GM18909 (cell line): ENCODE measurements around the gene BCR.
"Not testable (repeated sequence)": the region's sequence is repeated elsewhere in the genome, so short reads cannot be mapped to it uniquely, and the experiment has no call there.

Experiments used
- ATAC-seq: cut with Tn5 transposase; IDR thresholded peaks from one replicate; pipeline ENCODE4 v1.9.1; 2021; ENCODE audit warnings: mild to moderate bottlenecking; ENCODE audit not compliant: unreplicated experiment, poor library complexity

Gene BCR

GRCh38 chr22:23351321-23351720, 171.0 kb downstream of the BCR start:
- no peak for ATAC-seq

- ATAC-seq = no peak
These were observed 172.7 kb downstream of the BCR start for GRCh38 chr22:23353004-23353403.

- ATAC-seq = no peak
These were observed 173.4 kb downstream of the BCR start for GRCh38 chr22:23353696-23354095.

DNA sequence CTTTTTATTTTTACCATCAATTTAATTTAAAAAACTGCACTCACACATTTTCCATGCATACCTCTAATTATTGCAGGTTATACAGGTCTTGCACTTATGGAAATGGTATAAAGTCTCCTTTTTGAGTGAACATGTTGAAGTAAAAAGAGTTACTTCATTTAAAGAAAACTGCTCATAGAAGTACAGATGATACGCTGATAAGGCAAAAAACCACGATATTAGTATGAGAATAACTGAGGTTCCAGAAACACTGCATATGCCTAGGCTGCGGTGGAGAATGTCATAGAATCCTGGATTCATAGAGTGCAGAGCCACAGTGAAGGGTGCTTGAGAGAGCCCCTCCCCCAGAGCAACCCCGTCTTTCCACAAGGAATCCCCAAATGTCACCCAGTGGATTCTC, 175.8 kb downstream of the BCR start:
- ATAC-seq = no peak

DNA sequence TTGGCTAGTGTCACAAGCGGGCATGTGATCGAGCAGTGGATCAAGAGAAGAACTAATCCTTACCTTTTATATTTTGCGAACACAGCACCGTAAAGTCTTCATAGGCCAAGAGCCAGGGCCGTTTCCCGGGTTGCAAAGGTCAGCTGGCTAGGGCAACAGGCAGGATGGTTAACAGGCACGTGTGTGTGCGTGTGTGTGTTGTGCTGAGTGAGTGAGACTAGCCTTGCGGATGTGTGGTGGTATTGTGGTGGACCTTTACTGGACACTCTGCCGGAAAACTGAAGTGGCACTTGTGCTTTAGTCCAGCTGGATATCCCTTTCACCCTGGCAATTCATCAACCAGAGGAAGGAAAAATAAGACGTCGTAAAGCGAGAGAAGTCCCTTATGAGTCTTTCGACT, 176.7 kb downstream of the BCR start:
- no peak for ATAC-seq

DNA sequence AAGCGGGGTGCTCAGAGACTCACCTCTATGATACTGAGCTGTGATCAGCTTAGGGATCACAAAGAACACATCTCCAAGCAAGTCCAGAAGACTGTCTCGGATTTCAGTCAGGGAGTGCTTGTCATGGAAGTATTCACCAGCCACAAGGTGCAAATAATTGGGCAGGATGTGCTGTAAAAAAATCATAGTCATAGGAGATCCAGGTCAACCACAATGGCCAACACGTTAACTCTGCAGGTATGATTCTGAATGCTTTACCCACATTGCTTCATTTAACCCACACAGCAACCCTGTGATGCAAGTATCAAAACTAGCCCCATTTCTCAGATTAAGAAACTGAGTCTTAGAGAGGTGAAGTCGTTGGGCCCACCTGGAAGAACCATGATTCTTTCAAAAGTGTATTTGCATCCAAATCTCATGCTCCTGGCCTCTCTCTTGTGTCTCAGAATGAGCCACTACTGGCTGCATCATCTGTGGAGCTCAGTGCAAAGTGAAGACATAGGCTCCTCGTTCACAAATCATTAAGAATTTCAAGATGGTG, 179.3 kb downstream of the BCR start:
- no peak for ATAC-seq

GRCh38 chr22:23361676-23362075, 181.4 kb downstream of the BCR start:
- ATAC-seq = no peak

DNA sequence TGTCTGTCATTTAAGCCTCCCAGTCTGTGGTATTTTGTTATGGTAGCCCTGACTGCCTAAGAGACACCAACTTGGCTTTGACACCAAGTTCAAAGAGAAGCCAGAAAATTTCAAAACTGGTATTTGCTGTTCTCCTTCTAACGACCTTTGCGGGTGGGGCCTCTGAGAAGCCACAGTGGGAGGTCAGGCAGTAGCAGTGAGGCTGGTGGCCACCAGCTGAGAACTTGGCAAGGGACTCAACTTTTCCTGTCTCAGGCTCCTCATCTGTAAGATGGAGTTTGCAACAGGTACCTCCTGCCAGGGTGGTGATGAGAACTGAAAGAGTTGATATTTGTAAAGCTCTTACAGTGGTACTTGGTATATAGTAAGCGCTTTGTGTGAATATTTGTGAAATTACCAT, 183.4 kb downstream of the BCR start:
- ATAC-seq = no peak

GRCh38 chr22:23364389-23364788, 184.1 kb downstream of the BCR start:
- ATAC-seq = no peak

- ATAC-seq = no peak
These were observed 185.2 kb downstream of the BCR start for GRCh38 chr22:23365524-23365923.

DNA sequence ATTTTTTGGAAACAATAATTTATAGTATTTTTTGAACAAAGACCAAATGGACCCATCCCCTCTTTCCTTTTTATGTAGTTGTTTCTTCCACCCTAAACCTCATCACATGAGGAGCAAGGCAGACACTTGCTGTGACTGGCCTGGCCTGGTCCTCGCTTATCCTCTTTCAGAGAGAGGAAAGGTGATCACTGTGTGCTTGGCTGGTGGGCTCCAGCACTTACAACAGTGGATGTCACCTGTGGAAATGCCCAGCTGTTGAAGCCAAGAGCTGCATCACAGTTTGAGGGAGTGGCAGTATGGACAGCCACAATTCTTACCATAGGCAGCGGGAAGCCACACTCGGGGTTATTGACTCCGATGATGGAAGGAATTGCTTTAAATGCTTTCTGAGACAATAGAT, 185.7 kb downstream of the BCR start:
- ATAC-seq = no peak

- ATAC-seq = not testable (repeated sequence)
These were observed 186.9 kb downstream of the BCR start for GRCh38 chr22:23367196-23367595.
